Thoracic aorta (tissue), 2 donors: ENCODE data around the gene SOAT2. TPM values are rescaled to one million over a fixed set of nuclear protein-coding genes. Genes with fewer than 3 reads are reported as not detected.
A peak's percentile ranks its signal among the peaks of the same experiment; 100 is the strongest.

Experiments used
- ATAC-seq: fragments of 150-250 bp; one replicate; pipeline ENCODE4 v1.8.0; 2017; ENCODE audit warnings: low read depth; ENCODE audit not compliant: insufficient number of reproducible peaks, low FRiP score
- DNase-seq: peaks from one replicate; pipeline ENCODE4 v3.0.0-alpha.2; 2020; ENCODE audit warnings: low spot score
- H3K27ac ChIP-seq, 2 donors: fragments of 200-600 bp; sonication (generic); 1 replicate in 1 of 2; 2 replicates in 1 of 2; pipeline ENCODE4 v1.5.1; 2016; ENCODE audit warnings: mild to moderate bottlenecking in 2 of 2, moderate library complexity in 2 of 2
- H3K27me3 ChIP-seq: fragments of 200-600 bp; sonication (generic); replicated peaks from 2 replicates; pipeline ENCODE4 v1.6.0; 2016; ENCODE audit warnings: mild to moderate bottlenecking; ENCODE audit not compliant: insufficient read depth
- H3K36me3 ChIP-seq: fragments of 200-600 bp; sonication (generic); one replicate; pipeline ENCODE4 v1.5.1; 2016
- H3K4me1 ChIP-seq, 2 donors: fragments of 200-600 bp; sonication (generic); 1 replicate in 1 of 2; 2 replicates in 1 of 2; pipeline versions ENCODE4 v1.5.1 to v1.6.0; 2016; ENCODE audit warnings: low read depth in 2 of 2, mild to moderate bottlenecking in 1 of 2; ENCODE audit not compliant: control insufficient read depth in 1 of 2
- H3K4me3 ChIP-seq: fragments of 200-600 bp; sonication (generic); 2 replicates; pipeline ENCODE4 v1.5.1; 2016; ENCODE audit warnings: mild to moderate bottlenecking
- H3K9me3 ChIP-seq: fragments of 200-600 bp; sonication (generic); 2 replicates; pipeline ENCODE4 v1.5.1; 2016
- CTCF ChIP-seq: fragments of 200-600 bp; sonication (generic); IDR thresholded peaks from one replicate; pipeline ENCODE4 v1.5.1; 2019; ENCODE audit warnings: antibody characterized with exemption
- total RNA-seq, 2 donors: library from RNA; depleted of rRNA; stranded (reverse); fragments of >200 nt; gene quantifications; one replicate each; pipeline versions ENCODE4 v1.1.0 to v1.2.3, GENCODE V29; 2016

The SOAT2 gene
- total RNA-seq, 2 donors from 2014 or later, result 0.81 to 0.99 TPM

- H3K27me3 ChIP-seq, result no peaks in the 10 kb centered on the region
- ATAC-seq (no peak), DNase-seq (no peak)
- H3K36me3 ChIP-seq, result no peaks in the 10 kb centered on the region
- H3K4me3 ChIP-seq, result no peak overlapping the region
- H3K4me1 ChIP-seq, result peaks cover 20 to 36% of the 10 kb centered on the region in 2 donors
- no peaks in the 10 kb centered on the region for H3K9me3 ChIP-seq
- no peak for TF ChIP-seq CTCF
- peak overlapping the region; percentile 41 to 92 for H3K27ac ChIP-seq
Observed at GRCh38 chr12:53113136-53113705, 9.9 kb downstream of the SOAT2 start.

GRCh38 chr12:53113951-53114350 lies 10.7 kb downstream of the SOAT2 start:
- DNase-seq (no peak), ATAC-seq (no peak)
- Histone ChIP-seq H3K36me3 (no peaks in the 10 kb centered on the region), H3K4me1 (peaks cover 20 to 29% of the 10 kb centered on the region in 2 donors), H3K9me3 (no peaks in the 10 kb centered on the region), H3K4me3 (no peak overlapping the region), H3K27me3 (no peaks in the 10 kb centered on the region), H3K27ac (peak overlapping the region; percentile 58 to 92)
- no peak for TF ChIP-seq CTCF

GRCh38 chr12:53115112-53115890 lies 12.0 kb downstream of the SOAT2 start:
- peaks cover 20 to 28% of the 10 kb centered on the region in 2 donors for H3K4me1 ChIP-seq
- ATAC-seq, result no peak
- H3K27me3 ChIP-seq, result no peaks in the 10 kb centered on the region
- no peak for DNase-seq
- TF ChIP-seq CTCF, result no peak
- H3K36me3 ChIP-seq, result no peaks in the 10 kb centered on the region
- H3K9me3 ChIP-seq, result no peaks in the 10 kb centered on the region
- H3K4me3 ChIP-seq, result no peak overlapping the region
- H3K27ac ChIP-seq, result peak overlapping the region; percentile 89 to 92

- Histone ChIP-seq H3K27me3 (no peaks in the 10 kb centered on the region), H3K36me3 (no peaks in the 10 kb centered on the region), H3K9me3 (no peaks in the 10 kb centered on the region), H3K4me1 (peaks cover 20 to 28% of the 10 kb centered on the region in 2 donors), H3K27ac (peak overlapping the region; percentile 89 to 92), H3K4me3 (no peak overlapping the region)
- no peak for TF ChIP-seq CTCF
- peak; percentile 73 for ATAC-seq
- no peak for DNase-seq
Observed at GRCh38 chr12:53115891-53116648, 12.8 kb downstream of the SOAT2 start.

GRCh38 chr12:53118751-53119300 lies 15.5 kb downstream of the SOAT2 start:
- H3K9me3 ChIP-seq, result no peaks in the 10 kb centered on the region
- no peak for ATAC-seq
- TF ChIP-seq CTCF, result no peak

More at GRCh38 chr12:53118751-53119300, 15.5 kb downstream of the SOAT2 start:
- Histone ChIP-seq H3K27me3 (no peaks in the 10 kb centered on the region), H3K4me1 (peaks cover 20 to 28% of the 10 kb centered on the region in 2 donors), H3K27ac (no peak overlapping the region), H3K4me3 (no peak overlapping the region), H3K36me3 (no peaks in the 10 kb centered on the region)
- DNase-seq, result no peak
